ENCODE results near the gene RTEL1.

DNA sequence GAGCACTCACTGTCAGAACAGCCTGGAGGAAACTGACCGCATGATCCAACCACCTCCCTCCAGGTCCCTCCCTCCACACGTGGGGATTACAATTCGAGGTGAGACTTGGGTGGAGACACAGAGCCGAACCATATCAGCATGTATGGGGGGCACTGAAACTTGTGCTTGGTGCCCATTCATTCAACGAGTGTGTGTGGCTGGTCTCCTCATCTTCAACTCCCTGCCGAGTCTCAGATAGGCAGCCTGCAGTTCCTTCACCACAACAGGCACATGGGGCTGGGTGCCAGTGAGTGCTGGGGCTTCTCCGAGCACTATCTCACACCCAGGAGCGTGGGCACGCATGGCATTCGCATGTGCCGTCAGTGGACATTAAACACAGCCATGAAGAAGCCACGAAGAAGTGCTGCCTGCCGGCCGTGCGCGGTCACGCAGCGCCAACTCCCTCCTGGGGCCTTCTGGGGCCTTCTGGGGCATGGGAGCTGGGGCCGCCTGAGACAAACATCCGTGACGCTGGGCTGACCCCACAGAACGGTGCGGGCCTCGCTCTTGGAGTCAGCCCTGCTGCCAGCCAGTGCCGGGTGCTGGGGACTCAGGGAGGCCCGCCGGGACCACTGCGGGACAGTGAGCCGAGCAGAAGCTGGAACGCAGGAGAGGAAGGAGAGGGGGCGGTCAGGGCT lies 714 bp upstream of the RTEL1 start:
- TF ChIP-seq, protein P1, sequence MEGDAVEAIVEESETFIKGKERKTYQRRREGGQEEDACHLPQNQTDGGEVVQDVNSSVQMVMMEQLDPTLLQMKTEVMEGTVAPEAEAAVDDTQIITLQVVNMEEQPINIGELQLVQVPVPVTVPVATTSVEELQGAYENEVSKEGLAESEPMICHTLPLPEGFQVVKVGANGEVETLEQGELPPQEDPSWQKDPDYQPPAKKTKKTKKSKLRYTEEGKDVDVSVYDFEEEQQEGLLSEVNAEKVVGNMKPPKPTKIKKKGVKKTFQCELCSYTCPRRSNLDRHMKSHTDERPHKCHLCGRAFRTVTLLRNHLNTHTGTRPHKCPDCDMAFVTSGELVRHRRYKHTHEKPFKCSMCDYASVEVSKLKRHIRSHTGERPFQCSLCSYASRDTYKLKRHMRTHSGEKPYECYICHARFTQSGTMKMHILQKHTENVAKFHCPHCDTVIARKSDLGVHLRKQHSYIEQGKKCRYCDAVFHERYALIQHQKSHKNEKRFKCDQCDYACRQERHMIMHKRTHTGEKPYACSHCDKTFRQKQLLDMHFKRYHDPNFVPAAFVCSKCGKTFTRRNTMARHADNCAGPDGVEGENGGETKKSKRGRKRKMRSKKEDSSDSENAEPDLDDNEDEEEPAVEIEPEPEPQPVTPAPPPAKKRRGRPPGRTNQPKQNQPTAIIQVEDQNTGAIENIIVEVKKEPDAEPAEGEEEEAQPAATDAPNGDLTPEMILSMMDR (IDR thresholded peaks at IDR 0.05) = no peak
- no peak for TF ChIP-seq POLR2A (IDR thresholded peaks at IDR 0.05)
